CD4-positive, alpha-beta memory T cell (primary cell): ENCODE measurements around the gene TTLL5. TPM values are rescaled to one million over a fixed set of nuclear protein-coding genes. Genes with fewer than 3 reads are reported as not detected.

ENCODE experiments used
- CTCF ChIA-PET: fragments of 350-600 bp; sonication (Branson Sonifier 250); formaldehyde crosslinking; loops from one replicate; lab custom pipeline; 2021; ENCODE audit warnings: inconsistent platforms; ENCODE audit not compliant: partially characterized antibody; lab: Charles Lee
- POLR2A ChIA-PET: fragments of 350-600 bp; sonication (Branson Sonifier 250); formaldehyde crosslinking; loops from one replicate; lab custom pipeline; 2021; ENCODE audit not compliant: partially characterized antibody; lab: Charles Lee
- DNase-seq, 5 donors: peaks; one replicate each; pipeline versions ENCODE4 v3.0.0 to v3.0.0-alpha.2; 2020 to 2022; ENCODE audit warnings: mixed read lengths in 1 of 5
- H3K27ac ChIP-seq: one replicate; pipeline ENCODE4 v1.7.0; 2013; ENCODE audit warnings: low read depth, low read length
- H3K27me3 ChIP-seq: 2 replicates; pipeline ENCODE4 v1.7.0; 2013; ENCODE audit warnings: mild to moderate bottlenecking, low read length, moderate library complexity; ENCODE audit not compliant: insufficient read depth
- H3K36me3 ChIP-seq: 2 replicates; pipeline ENCODE4 v1.7.0; 2013; ENCODE audit warnings: mild to moderate bottlenecking, low read length, moderate library complexity; ENCODE audit not compliant: insufficient read depth
- H3K4me1 ChIP-seq: 2 replicates; pipeline ENCODE4 v1.7.0; 2013; ENCODE audit warnings: mild to moderate bottlenecking, low read length, moderate library complexity; ENCODE audit not compliant: insufficient read depth
- H3K4me3 ChIP-seq, 2 donors: one replicate each; pipeline ENCODE4 v1.7.0; 2013; ENCODE audit warnings: low read length in 2 of 2, mild to moderate bottlenecking in 1 of 2
- H3K9me3 ChIP-seq, 2 donors: one replicate each; pipeline ENCODE4 v1.7.0; 2013; ENCODE audit warnings: low read length in 2 of 2, control low read depth in 1 of 2; ENCODE audit not compliant: control insufficient read depth in 1 of 2
- H3K27ac Mint-ChIP-seq, 7 donors: one replicate each; pipeline ENCODE4 v1.8.0; 2020 to 2021; ENCODE audit warnings: mixed read lengths in 7 of 7, mild to moderate bottlenecking in 6 of 7, inconsistent platforms in 3 of 7, moderate library complexity in 3 of 7
- H3K27me3 Mint-ChIP-seq, 2 donors: one replicate each; pipeline ENCODE4 v1.8.0; 2020 to 2021; ENCODE audit warnings: mixed read lengths in 2 of 2
- H3K36me3 Mint-ChIP-seq, 2 donors: one replicate each; pipeline ENCODE4 v1.8.0; 2020 to 2021; ENCODE audit warnings: mixed read lengths in 2 of 2, inconsistent platforms in 1 of 2, mild to moderate bottlenecking in 1 of 2
- H3K4me1 Mint-ChIP-seq, 4 donors: one replicate each; pipeline ENCODE4 v1.8.0; 2020 to 2021; ENCODE audit warnings: mixed read lengths in 4 of 4, mild to moderate bottlenecking in 1 of 4
- H3K4me3 Mint-ChIP-seq, 8 donors: one replicate each; pipeline ENCODE4 v1.8.0; 2020 to 2021; ENCODE audit warnings: mixed read lengths in 8 of 8, mild to moderate bottlenecking in 7 of 8, moderate library complexity in 6 of 8, inconsistent platforms in 3 of 8
- H3K9me3 Mint-ChIP-seq, 8 donors: one replicate each; pipeline ENCODE4 v1.8.0; 2020 to 2021; ENCODE audit warnings: mixed read lengths in 8 of 8, mild to moderate bottlenecking in 5 of 8, inconsistent platforms in 3 of 8, moderate library complexity in 1 of 8
- intact Hi-C: fragments of 100-400 bp; cut with micrococcal nuclease; formaldehyde crosslinking; loops from one replicate; pipeline ENCODE4 v1.15.1; 2023
- polyA plus RNA-seq, 2 donors: library from polyadenylated mRNA; unstranded; fragments of 300-500 nt; fragmentation: Illumina TruSeq; gene quantifications; one replicate each; pipeline ENCODE4 v1.2.3, GENCODE V29; 2021
- total RNA-seq, 2 experiments: library from RNA; stranded (reverse); gene quantifications; one replicate each; pipeline ENCODE4 v1.2.3, GENCODE V29; 2021

Gene TTLL5
- total and polyA plus RNA-seq, 4 experiments from 2014 or later: 8.4 to 28.2 (median 20.5) TPM

- Histone ChIP-seq H3K9me3 (no peaks in the 10 kb centered on the region), H3K27ac (no peak overlapping the region), H3K27me3 (no peaks in the 10 kb centered on the region), H3K4me3 (no peak overlapping the region), H3K36me3 (no peaks in the 10 kb centered on the region), H3K4me1 (no peaks in the 10 kb centered on the region)
- peaks cover 8 to 16% of the 10 kb centered on the region in 2 donors for H3K36me3 Mint-ChIP-seq
- intact Hi-C loops: no loop called here
- no peak overlapping the region for H3K4me3 Mint-ChIP-seq
- ChIA-PET POLR2A (no interaction called here), CTCF (no interaction called here)
- peaks cover 0 to 2% (median 0%) of the 10 kb centered on the region in 4 donors for H3K4me1 Mint-ChIP-seq
- no peak for DNase-seq
- no peaks in the 10 kb centered on the region for H3K9me3 Mint-ChIP-seq
- no peaks in the 10 kb centered on the region for H3K27me3 Mint-ChIP-seq
- H3K27ac Mint-ChIP-seq: no peak overlapping the region
These were observed 108.1 kb downstream of the TTLL5 start for GRCh38 chr14:75769047-75769685.

- CTCF ChIA-PET: interaction anchor here (1.3 kb wide), 1 partner anchor 62 kb away, joined by 3 read pairs; no protein-coding TSS in a partner anchor
- H3K4me1 ChIP-seq: no peaks in the 10 kb centered on the region
- Mint-ChIP-seq H3K36me3 (peaks cover 16 to 27% of the 10 kb centered on the region in 2 donors), H3K9me3 (no peaks in the 10 kb centered on the region), H3K27ac (peak overlapping the region in 1 of 7 donors; percentile 80), H3K4me1 (peaks cover 0 to 2% (median 0%) of the 10 kb centered on the region in 4 donors), H3K4me3 (no peak overlapping the region), H3K27me3 (no peaks in the 10 kb centered on the region)
- intact Hi-C loops: no loop called here
- POLR2A ChIA-PET: no interaction called here
- H3K4me3 ChIP-seq: no peak overlapping the region
- H3K9me3 ChIP-seq: no peaks in the 10 kb centered on the region
- no peak overlapping the region for H3K27ac ChIP-seq
- no peak for DNase-seq
- H3K27me3 ChIP-seq: no peaks in the 10 kb centered on the region
- H3K36me3 ChIP-seq: no peaks in the 10 kb centered on the region
These were observed 109.6 kb downstream of the TTLL5 start for GRCh38 chr14:75770635-75771034.

GRCh38 chr14:75771595-75771994 is 110.5 kb downstream of the TTLL5 start:
- Mint-ChIP-seq H3K36me3 (peaks cover 24 to 35% of the 10 kb centered on the region in 2 donors), H3K4me3 (no peak overlapping the region), H3K27ac (no peak overlapping the region), H3K9me3 (no peaks in the 10 kb centered on the region), H3K4me1 (peaks cover 0 to 2% (median 0%) of the 10 kb centered on the region in 4 donors), H3K27me3 (no peaks in the 10 kb centered on the region)
- Histone ChIP-seq H3K27ac (no peak overlapping the region), H3K4me3 (no peak overlapping the region), H3K9me3 (no peaks in the 10 kb centered on the region), H3K27me3 (no peaks in the 10 kb centered on the region), H3K4me1 (no peaks in the 10 kb centered on the region), H3K36me3 (no peaks in the 10 kb centered on the region)
- no peak for DNase-seq
- ChIA-PET CTCF (no interaction called here), POLR2A (no interaction called here)
- intact Hi-C loops: no loop called here

- Mint-ChIP-seq H3K4me3 (no peak overlapping the region), H3K9me3 (no peaks in the 10 kb centered on the region), H3K4me1 (peaks cover 0 to 2% (median 0%) of the 10 kb centered on the region in 4 donors), H3K27me3 (no peaks in the 10 kb centered on the region), H3K36me3 (peaks cover 33 to 38% of the 10 kb centered on the region in 2 donors), H3K27ac (no peak overlapping the region)
- ChIA-PET CTCF (no interaction called here), POLR2A (no interaction called here)
- no peak overlapping the region for H3K27ac ChIP-seq
- no peaks in the 10 kb centered on the region for H3K9me3 ChIP-seq
- no peaks in the 10 kb centered on the region for H3K36me3 ChIP-seq
- intact Hi-C loops: no loop called here
- DNase-seq: no peak
- H3K4me3 ChIP-seq: no peak overlapping the region
- H3K4me1 ChIP-seq: no peaks in the 10 kb centered on the region
- no peaks in the 10 kb centered on the region for H3K27me3 ChIP-seq
These were observed 112.0 kb downstream of the TTLL5 start for GRCh38 chr14:75773046-75773445.

- no peaks in the 10 kb centered on the region for H3K27me3 ChIP-seq
- no peak overlapping the region for H3K4me3 ChIP-seq
- Mint-ChIP-seq H3K9me3 (peaks cover 0 to 5% (median 0%) of the 10 kb centered on the region in 8 donors), H3K27me3 (no peaks in the 10 kb centered on the region), H3K27ac (peak overlapping the region in 1 of 7 donors; percentile 5), H3K36me3 (peaks cover 54 to 74% of the 10 kb centered on the region in 2 donors), H3K4me3 (no peak overlapping the region), H3K4me1 (peaks cover 0 to 3% (median 0%) of the 10 kb centered on the region in 4 donors)
- ChIA-PET CTCF (no interaction called here), POLR2A (no interaction called here)
- H3K9me3 ChIP-seq: no peaks in the 10 kb centered on the region
- intact Hi-C loops: no loop called here
- H3K27ac ChIP-seq: no peak overlapping the region
- H3K36me3 ChIP-seq: peaks cover 8% of the 10 kb centered on the region
- no peaks in the 10 kb centered on the region for H3K4me1 ChIP-seq
- DNase-seq: no peak
These were observed 120.0 kb downstream of the TTLL5 start for GRCh38 chr14:75781096-75781495.

GRCh38 chr14:75783184-75783583 is 122.1 kb downstream of the TTLL5 start:
- Mint-ChIP-seq H3K36me3 (peaks cover 40 to 77% of the 10 kb centered on the region in 2 donors), H3K9me3 (peaks cover 0 to 7% (median 2%) of the 10 kb centered on the region in 8 donors)
- intact Hi-C loops: no loop called here

GRCh38 chr14:75783602-75784313 is 122.7 kb downstream of the TTLL5 start:
- no peaks in the 10 kb centered on the region for H3K4me1 ChIP-seq
- no peaks in the 10 kb centered on the region for H3K27me3 Mint-ChIP-seq
- peaks cover 36 to 71% of the 10 kb centered on the region in 2 donors for H3K36me3 Mint-ChIP-seq
- H3K27me3 ChIP-seq: no peaks in the 10 kb centered on the region
- no peak overlapping the region for H3K4me3 ChIP-seq
- intact Hi-C loops: no loop called here
- no peak overlapping the region for H3K4me3 Mint-ChIP-seq
- H3K27ac Mint-ChIP-seq: peak overlapping the region in 2 of 7 donors; percentile 6 to 36
- H3K4me1 Mint-ChIP-seq: peaks cover 0 to 3% (median 0%) of the 10 kb centered on the region in 4 donors
- ChIA-PET CTCF (no interaction called here), POLR2A (no interaction called here)
- H3K9me3 ChIP-seq: no peaks in the 10 kb centered on the region
- H3K36me3 ChIP-seq: peaks cover 8% of the 10 kb centered on the region
- H3K27ac ChIP-seq: no peak overlapping the region
- DNase-seq: no peak
- H3K9me3 Mint-ChIP-seq: peaks cover 0 to 9% (median 2%) of the 10 kb centered on the region in 8 donors

More at GRCh38 chr14:75783184-75783583, 122.1 kb downstream of the TTLL5 start:
- peaks cover 0 to 3% (median 0%) of the 10 kb centered on the region in 4 donors for H3K4me1 Mint-ChIP-seq
- Histone ChIP-seq H3K27me3 (no peaks in the 10 kb centered on the region), H3K4me3 (no peak overlapping the region), H3K27ac (no peak overlapping the region), H3K36me3 (peaks cover 8% of the 10 kb centered on the region), H3K4me1 (no peaks in the 10 kb centered on the region), H3K9me3 (no peaks in the 10 kb centered on the region)
- no peak overlapping the region for H3K4me3 Mint-ChIP-seq
- ChIA-PET POLR2A (no interaction called here), CTCF (no interaction called here)
- H3K27me3 Mint-ChIP-seq: no peaks in the 10 kb centered on the region
- peak overlapping the region in 2 of 7 donors; percentile 36 to 72 for H3K27ac Mint-ChIP-seq
- DNase-seq: no peak
